Astrocyte of the spinal cord (primary cell): ENCODE results near the gene CASKIN2.

ENCODE experiments used
- DNase-seq: peaks from one replicate; pipeline ENCODE4 v3.0.0; 2011; ENCODE audit warnings: low read depth, low spot score
- H3K4me3 ChIP-seq: 2 replicates; pipeline ENCODE4 v1.5.1; 2011; ENCODE audit warnings: low read depth, mild to moderate bottlenecking, low read length, moderate library complexity
- in situ Hi-C: cut with HindIII; loops from 2 replicates; pipeline ENCODE4 v1.10.0; 2017; ENCODE audit warnings: low sequenced_read_pairs
- TF ChIP-seq, protein P1 (sequence below): IDR thresholded peaks from 2 replicates; pipeline ENCODE4 v1.5.1; 2012; ENCODE audit warnings: low read depth, mild to moderate bottlenecking, low read length, inconsistent platforms

The CASKIN2 gene

DNA sequence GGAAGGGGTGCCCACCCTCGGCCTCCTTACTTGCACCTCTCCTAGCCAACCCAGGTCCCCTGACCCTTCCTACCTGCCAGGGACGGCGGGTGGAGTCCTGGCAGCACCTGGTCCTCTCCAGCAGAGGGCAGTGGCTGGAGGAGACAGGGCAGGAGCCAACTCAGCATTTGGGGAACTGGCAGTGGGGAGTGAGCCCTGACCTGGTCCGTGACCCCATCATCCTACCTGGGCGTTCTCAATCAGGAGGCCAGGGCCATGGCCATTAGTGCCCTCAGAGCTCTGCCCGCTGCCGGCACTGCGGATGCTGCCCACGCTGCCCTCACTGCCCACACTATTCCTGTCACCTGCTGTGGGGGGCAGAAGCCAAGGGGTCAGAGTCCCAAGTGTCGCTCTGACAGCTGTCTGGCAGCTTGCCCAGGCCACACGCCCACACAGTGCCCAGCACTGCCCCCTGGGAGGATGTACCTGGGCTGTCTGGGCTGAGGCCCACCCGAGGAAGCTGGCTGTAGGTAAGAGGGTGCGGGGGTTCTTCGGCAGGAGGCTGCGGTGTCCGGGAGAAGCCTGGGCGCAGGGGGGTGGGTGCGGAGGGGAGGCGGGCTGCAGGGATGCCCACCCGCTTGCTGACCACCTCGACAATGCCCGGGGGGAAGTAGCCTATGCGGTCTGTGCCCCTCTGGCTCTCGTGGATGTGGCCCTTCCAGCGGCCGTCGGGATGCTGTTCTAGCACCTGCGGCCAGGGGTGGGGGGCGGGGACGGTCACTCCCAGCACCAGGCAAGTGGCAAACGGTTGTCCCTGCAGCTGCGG is 10.8 kb downstream of the CASKIN2 start:
- no peak overlapping the region for H3K4me3 ChIP-seq
- DNase-seq: no peak
- TF ChIP-seq, protein P1, sequence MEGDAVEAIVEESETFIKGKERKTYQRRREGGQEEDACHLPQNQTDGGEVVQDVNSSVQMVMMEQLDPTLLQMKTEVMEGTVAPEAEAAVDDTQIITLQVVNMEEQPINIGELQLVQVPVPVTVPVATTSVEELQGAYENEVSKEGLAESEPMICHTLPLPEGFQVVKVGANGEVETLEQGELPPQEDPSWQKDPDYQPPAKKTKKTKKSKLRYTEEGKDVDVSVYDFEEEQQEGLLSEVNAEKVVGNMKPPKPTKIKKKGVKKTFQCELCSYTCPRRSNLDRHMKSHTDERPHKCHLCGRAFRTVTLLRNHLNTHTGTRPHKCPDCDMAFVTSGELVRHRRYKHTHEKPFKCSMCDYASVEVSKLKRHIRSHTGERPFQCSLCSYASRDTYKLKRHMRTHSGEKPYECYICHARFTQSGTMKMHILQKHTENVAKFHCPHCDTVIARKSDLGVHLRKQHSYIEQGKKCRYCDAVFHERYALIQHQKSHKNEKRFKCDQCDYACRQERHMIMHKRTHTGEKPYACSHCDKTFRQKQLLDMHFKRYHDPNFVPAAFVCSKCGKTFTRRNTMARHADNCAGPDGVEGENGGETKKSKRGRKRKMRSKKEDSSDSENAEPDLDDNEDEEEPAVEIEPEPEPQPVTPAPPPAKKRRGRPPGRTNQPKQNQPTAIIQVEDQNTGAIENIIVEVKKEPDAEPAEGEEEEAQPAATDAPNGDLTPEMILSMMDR: peak; percentile 71
- in situ Hi-C loops: no loop called here

DNA sequence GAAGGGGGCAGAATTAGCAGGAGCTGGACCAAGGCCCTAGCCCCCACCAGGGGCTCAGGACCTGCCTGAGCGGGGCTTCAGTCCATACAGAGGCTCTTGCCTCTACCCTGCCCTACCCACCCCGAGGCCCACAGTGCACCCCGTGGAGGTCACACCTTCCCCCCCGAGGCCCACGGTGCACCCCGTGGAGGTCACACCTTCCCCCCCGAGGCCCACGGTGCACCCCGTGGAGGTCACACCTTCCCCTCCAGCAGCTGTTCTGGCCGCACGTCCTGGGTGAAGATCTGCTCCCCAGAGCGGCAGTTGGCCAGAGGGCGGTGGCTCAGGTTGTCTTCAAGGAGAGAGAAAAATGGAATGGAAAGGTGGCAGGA is 11.4 kb downstream of the CASKIN2 start:
- in situ Hi-C loops: no loop called here
- H3K4me3 ChIP-seq: no peak overlapping the region
- TF ChIP-seq, protein P1: no peak
- DNase-seq: no peak

GRCh38 chr17:75503337-75503950 is 11.9 kb downstream of the CASKIN2 start:
- DNase-seq: no peak
- H3K4me3 ChIP-seq: no peak overlapping the region
- TF ChIP-seq, protein P1: no peak
- in situ Hi-C loops: no loop called here

DNA sequence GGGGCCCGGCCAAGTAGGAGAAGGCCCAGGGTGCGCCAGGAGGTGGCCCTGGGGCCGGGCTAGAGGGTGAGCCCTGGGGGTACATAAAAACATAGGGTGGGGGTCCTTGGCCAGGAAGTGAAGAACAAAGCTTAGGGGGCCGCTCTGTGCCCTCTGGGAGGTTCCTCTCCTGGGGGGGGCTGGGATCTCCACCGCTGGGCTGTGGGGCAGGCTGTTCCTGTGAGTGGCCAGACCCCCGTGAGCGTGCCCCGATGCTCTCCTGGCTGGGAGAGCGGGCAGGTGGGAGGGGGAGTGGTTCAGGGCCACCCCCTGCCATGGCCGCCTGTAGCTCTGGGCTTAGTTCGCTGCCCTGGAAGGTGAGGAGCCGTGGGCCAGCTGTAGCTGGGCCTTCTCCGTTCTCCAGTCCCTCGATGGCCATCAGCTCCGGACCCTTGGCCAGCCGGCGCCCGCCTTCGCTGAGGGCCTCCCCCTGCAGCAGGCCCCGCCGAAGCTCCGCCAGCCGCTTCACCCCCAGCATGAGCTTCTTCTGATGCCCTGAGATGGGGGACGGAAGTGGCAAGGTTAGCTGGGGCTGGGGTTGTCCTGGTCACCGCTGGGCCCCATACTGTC is 12.5 kb downstream of the CASKIN2 start:
- in situ Hi-C loops: no loop called here
- no peak overlapping the region for H3K4me3 ChIP-seq
- TF ChIP-seq, protein P1: no peak
- DNase-seq: no peak

DNA sequence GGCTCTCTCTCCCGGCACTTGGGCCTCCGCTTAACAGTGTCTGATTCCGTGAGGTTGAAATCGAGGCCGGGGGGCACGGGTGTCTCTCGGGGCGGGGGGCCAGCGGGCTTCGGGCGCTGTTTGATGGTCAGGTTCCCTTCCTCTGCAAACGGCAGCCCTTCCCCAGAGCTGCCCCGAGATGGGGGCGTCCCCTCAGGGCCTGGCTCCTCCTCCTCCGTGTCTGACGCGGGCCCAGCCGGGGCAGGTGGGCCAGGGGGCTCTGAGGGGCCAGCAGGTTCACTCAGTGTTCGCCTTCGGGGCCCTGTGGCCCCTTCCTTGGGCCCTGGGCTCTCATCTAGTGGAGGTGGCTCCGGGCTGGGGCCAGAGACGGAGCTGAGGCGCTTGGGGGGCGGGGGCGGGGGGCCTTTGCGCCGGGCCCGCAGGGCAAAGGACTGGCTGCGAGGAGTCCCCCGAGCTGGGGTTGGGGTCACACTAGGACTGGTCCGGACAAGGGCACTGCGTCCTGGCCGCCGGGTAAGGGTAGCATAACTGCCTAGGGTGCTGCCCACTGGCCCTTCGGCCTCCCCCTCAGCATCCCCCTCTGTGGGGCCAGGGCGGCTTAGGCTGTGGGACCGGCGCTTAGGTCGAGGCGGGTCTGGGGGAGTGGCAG is 13.1 kb downstream of the CASKIN2 start:
- in situ Hi-C loops: no loop called here
- DNase-seq: no peak
- TF ChIP-seq, protein P1: no peak
- no peak overlapping the region for H3K4me3 ChIP-seq

GRCh38 chr17:75501378-75502071 is 13.8 kb downstream of the CASKIN2 start:
- no peak overlapping the region for H3K4me3 ChIP-seq
- in situ Hi-C loops: no loop called here
- no peak for DNase-seq
- TF ChIP-seq, protein P1: no peak
